ENCODE data around the gene EFCAB9. TPM values are rescaled to one million over a fixed set of nuclear protein-coding genes. Genes with fewer than 3 reads are reported as not detected.

The EFCAB9 gene
- total RNA-seq, 1 experiment from 2014 or later: not detected

DNA sequence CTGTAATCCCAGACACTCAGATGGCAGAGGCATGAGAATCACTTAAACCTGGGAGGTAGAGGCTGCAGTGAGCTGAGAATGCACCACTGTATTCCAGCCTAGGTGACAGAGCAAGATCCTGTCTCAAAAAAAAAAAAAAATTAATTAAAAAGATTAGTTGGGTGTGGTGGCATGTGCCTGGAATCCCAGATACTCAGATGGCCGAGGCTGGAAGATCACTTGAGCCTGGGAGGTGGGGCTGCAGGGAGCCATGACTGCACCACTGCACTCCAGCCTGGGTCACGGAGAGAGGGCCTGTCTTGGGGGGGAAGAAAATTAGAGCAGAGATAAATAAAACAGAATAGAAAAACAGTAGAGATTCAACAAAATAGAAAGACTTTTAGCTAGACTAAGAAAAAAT lies 54.7 kb downstream of the EFCAB9 start:
- Histone ChIP-seq H3K36me3 (peaks cover 26% of the 10 kb centered on the region), H3K9me3 (replicated peaks) (no peaks in the 10 kb centered on the region; the same call in 1 of the 2 replicates), H3K4me1 (replicated peaks) (no peaks in the 10 kb centered on the region), H3K27ac (no peak overlapping the region), H3K4me3 (no peak overlapping the region), H3K27me3 (replicated peaks) (no peaks in the 10 kb centered on the region)
- DNase-seq (ENCODE audit: low read depth in 1 of 2, low spot score in 2 of 2): no peak

DNA sequence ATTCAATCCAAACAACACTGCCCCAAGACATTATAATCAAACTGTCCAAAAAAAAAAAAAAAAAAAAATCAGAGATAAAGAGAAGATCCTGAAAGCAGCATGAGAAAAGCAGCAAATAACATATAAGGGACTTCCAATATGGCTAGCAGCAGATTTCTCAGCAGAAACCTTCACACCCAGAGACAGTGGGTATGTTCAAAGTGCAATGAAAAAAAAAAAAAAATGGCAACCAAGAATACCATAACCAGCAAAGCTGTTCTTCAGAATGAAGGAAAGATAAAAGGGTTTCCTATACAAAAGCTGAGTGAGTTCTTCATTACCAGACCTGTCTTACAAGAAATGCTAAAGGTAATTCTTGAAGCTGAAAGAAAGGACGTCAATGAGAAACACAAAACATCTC lies 57.4 kb downstream of the EFCAB9 start:
- H3K36me3 ChIP-seq: peaks cover 51% of the 10 kb centered on the region
- H3K4me1 ChIP-seq (replicated peaks): no peaks in the 10 kb centered on the region
- H3K9me3 ChIP-seq (replicated peaks): no peaks in the 10 kb centered on the region; the same call in 1 of the 2 replicates
- H3K27ac ChIP-seq: no peak overlapping the region
- H3K27me3 ChIP-seq (replicated peaks): no peaks in the 10 kb centered on the region
- H3K4me3 ChIP-seq: no peak overlapping the region
- no peak for DNase-seq (ENCODE audit: low read depth in 1 of 2, low spot score in 2 of 2)

DNA sequence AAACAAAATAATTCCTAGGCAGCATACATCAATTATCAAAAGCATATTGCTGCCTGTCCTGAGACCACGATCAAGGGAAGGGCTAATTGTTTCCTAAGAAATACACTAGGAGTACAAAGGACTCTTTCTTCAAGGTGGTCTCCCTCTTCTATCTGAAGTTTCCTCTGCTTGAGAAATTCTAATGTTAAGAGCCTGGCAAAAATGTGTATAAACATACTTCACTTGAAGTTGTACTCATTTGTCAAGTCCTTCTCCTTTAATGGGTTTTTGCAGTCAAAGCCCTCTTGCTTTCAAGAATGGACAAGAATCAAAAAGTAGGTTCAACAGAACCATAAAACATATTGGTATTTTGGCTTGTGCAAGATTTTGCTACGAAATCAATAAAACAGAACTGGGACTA lies 58.5 kb downstream of the EFCAB9 start:
- peaks cover 57% of the 10 kb centered on the region for H3K36me3 ChIP-seq
- no peak overlapping the region for H3K27ac ChIP-seq
- no peak overlapping the region for H3K4me3 ChIP-seq
- H3K4me1 ChIP-seq (replicated peaks): peaks cover 4% of the 10 kb centered on the region
- H3K9me3 ChIP-seq (replicated peaks): peaks cover 3% of the 10 kb centered on the region; the same call in 1 of the 2 replicates
- no peak for DNase-seq (ENCODE audit: low read depth in 1 of 2, low spot score in 2 of 2)
- H3K27me3 ChIP-seq (replicated peaks): no peaks in the 10 kb centered on the region

Other genes starting within 250 kb of the EFCAB9 start
- 106 and 123 TPM in 2 replicates for gene FBXW11, start 187.5 kb upstream of the EFCAB9 start, total RNA-seq (2014; rRNA removed; shearing (Covaris generic))
- 27.0 and 45.9 TPM in 2 replicates for gene STK10, start 5.9 kb upstream of the EFCAB9 start, total RNA-seq (2014; rRNA removed; shearing (Covaris generic))
- gene UBTD2, start 89.6 kb downstream of the EFCAB9 start, total RNA-seq (2014; rRNA removed; shearing (Covaris generic)): 44.0 and 63.4 TPM in 2 replicates